ENCODE measurements around the gene GPR156.
"Not testable (repeated sequence)": the region's sequence is repeated elsewhere in the genome, so short reads cannot be mapped to it uniquely, and the experiment has no call there.

The GPR156 gene

DNA sequence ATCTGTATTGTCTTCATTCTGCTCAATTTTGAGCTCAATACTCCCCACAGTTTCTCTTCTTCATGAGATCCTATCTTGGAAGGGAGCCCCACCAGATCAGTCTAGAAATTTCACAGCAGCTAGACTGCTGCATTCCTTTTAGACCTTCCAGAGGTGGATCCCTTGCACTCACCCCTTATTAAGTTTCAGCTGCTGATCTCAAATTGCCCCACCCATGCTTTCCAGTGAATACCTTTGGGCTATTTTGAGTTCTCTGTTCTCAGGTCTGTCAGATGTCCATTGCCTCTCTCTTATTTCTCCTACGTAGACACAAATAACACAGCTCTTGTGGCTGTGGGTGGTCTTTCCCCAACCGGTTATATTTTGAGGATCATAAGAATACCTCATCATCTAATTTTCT lies 60.8 kb downstream of the GPR156 start:
- H3K4me3 ChIP-seq (ENCODE audit: insufficient read depth in 1 of 2, low read depth in 1 of 2, low read length in 2 of 2) = no peak overlapping the region
- H3K9me3 ChIP-seq (ENCODE audit: control insufficient read depth, low read length) = no peaks in the 10 kb centered on the region
- H2BK120ac ChIP-seq (ENCODE audit: low read depth, low read length) = no peak overlapping the region
- 67% methylated on average over 1 of the region's 2 CpGs for WGBS
- no peak overlapping the region for H2BK5ac ChIP-seq (ENCODE audit: low read depth, low read length, poor library complexity, severe bottlenecking)
- no peak overlapping the region for H2BK15ac ChIP-seq (ENCODE audit: low read depth, poor library complexity, severe bottlenecking)
- no peaks in the 10 kb centered on the region for H3K79me1 ChIP-seq (replicated peaks; ENCODE audit: low read length, poor library complexity, severe bottlenecking)
- no peak overlapping the region for H2AK5ac ChIP-seq (ENCODE audit: low read length, severe bottlenecking)
- H4K8ac ChIP-seq (ENCODE audit: low read length) = no peak overlapping the region
- no peaks in the 10 kb centered on the region for H3K36me3 ChIP-seq (ENCODE audit: control insufficient read depth in 1 of 2, insufficient read depth in 2 of 2, low read depth in 1 of 2, low read length in 2 of 2)
- H4K91ac ChIP-seq (ENCODE audit: low read length) = no peak overlapping the region
- H3K23ac ChIP-seq (ENCODE audit: low read length in 2 of 2) = no peak overlapping the region
- H3K4me1 ChIP-seq (ENCODE audit: control insufficient read depth, insufficient read depth, low read depth, low read length) = peaks cover 3% of the 10 kb centered on the region
- H3K27ac ChIP-seq (ENCODE audit: low read length, poor library complexity, severe bottlenecking) = no peak overlapping the region
- no peak overlapping the region for H3K4ac ChIP-seq (ENCODE audit: low read depth in 1 of 2, low read length in 2 of 2)
- no peak overlapping the region for H2AFZ ChIP-seq (ENCODE audit: low read depth, low read length)
- H3K27me3 ChIP-seq (ENCODE audit: control insufficient read depth in 1 of 2, insufficient read depth in 1 of 2, low read length in 2 of 2) = no peaks in the 10 kb centered on the region
- H3K18ac ChIP-seq (ENCODE audit: low read depth in 1 of 2, low read length in 2 of 2) = no peak overlapping the region
- H3K4me2 ChIP-seq (ENCODE audit: low read length, poor library complexity, severe bottlenecking) = no peak overlapping the region
- H3K9ac ChIP-seq (ENCODE audit: low read length) = no peak overlapping the region
- no peak overlapping the region for H2BK12ac ChIP-seq (ENCODE audit: low read length in 2 of 2)
- no peak for DNase-seq
- no peak overlapping the region for H3K14ac ChIP-seq (ENCODE audit: low read length in 2 of 2)

GRCh38 chr3:120218981-120219380 lies 66.0 kb downstream of the GPR156 start:
- Histone ChIP-seq H3K14ac (ENCODE audit: low read length in 2 of 2) (no peak overlapping the region), H2AFZ (ENCODE audit: low read depth, low read length) (no peak overlapping the region), H4K91ac (ENCODE audit: low read length) (no peak overlapping the region), H3K4me1 (ENCODE audit: control insufficient read depth, insufficient read depth, low read depth, low read length) (peaks cover 2% of the 10 kb centered on the region), H3K27me3 (ENCODE audit: control insufficient read depth in 1 of 2, insufficient read depth in 1 of 2, low read length in 2 of 2) (no peaks in the 10 kb centered on the region), H3K9ac (ENCODE audit: low read length) (no peak overlapping the region), H2BK12ac (ENCODE audit: low read length in 2 of 2) (no peak overlapping the region), H2BK15ac (ENCODE audit: low read depth, poor library complexity, severe bottlenecking) (no peak overlapping the region), H2BK120ac (ENCODE audit: low read depth, low read length) (no peak overlapping the region), H4K8ac (ENCODE audit: low read length) (no peak overlapping the region), H3K4me2 (ENCODE audit: low read length, poor library complexity, severe bottlenecking) (no peak overlapping the region), H3K23ac (ENCODE audit: low read length in 2 of 2) (no peak overlapping the region), H3K18ac (ENCODE audit: low read depth in 1 of 2, low read length in 2 of 2) (no peak overlapping the region), H2AK5ac (ENCODE audit: low read length, severe bottlenecking) (no peak overlapping the region), H3K4ac (ENCODE audit: low read depth in 1 of 2, low read length in 2 of 2) (no peak overlapping the region), H3K9me3 (ENCODE audit: control insufficient read depth, low read length) (no peaks in the 10 kb centered on the region), H3K27ac (ENCODE audit: low read length, poor library complexity, severe bottlenecking) (no peak overlapping the region), H3K36me3 (ENCODE audit: control insufficient read depth in 1 of 2, insufficient read depth in 2 of 2, low read depth in 1 of 2, low read length in 2 of 2) (no peaks in the 10 kb centered on the region), H3K79me1 (replicated peaks; ENCODE audit: low read length, poor library complexity, severe bottlenecking) (no peaks in the 10 kb centered on the region), H2BK5ac (ENCODE audit: low read depth, low read length, poor library complexity, severe bottlenecking) (no peak overlapping the region), H3K4me3 (ENCODE audit: insufficient read depth in 1 of 2, low read depth in 1 of 2, low read length in 2 of 2) (no peak overlapping the region)
- no peak for DNase-seq

DNA sequence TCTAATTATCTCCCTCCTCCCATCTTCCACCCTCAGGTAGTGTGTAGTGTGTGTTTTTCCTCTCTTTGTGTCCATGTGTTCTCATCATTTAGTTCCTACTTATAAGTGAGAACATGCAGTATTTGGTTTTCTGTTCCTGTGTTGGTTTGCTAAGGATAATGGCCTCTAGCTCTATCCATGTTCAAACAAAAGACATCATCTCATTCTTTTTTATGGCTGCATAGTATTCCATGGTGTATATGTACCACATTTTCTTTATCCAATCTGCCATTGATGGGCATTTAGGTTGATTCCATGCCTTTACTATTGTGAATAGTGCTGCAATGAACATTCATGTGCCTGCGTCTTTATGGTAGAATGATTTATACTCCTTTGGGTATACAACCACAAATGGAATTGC lies 68.4 kb downstream of the GPR156 start:
- not testable (repeated sequence) for H2AK5ac ChIP-seq (ENCODE audit: low read length, severe bottlenecking); H3K9me3 ChIP-seq (ENCODE audit: control insufficient read depth, low read length); DNase-seq; H4K8ac ChIP-seq (ENCODE audit: low read length); H3K9ac ChIP-seq (ENCODE audit: low read length); H3K14ac ChIP-seq (ENCODE audit: low read length in 2 of 2); H2BK5ac ChIP-seq (ENCODE audit: low read depth, low read length, poor library complexity, severe bottlenecking); H3K4ac ChIP-seq (ENCODE audit: low read depth in 1 of 2, low read length in 2 of 2); H2BK12ac ChIP-seq (ENCODE audit: low read length in 2 of 2); H3K18ac ChIP-seq (ENCODE audit: low read depth in 1 of 2, low read length in 2 of 2); H3K27ac ChIP-seq (ENCODE audit: low read length, poor library complexity, severe bottlenecking); H3K4me1 ChIP-seq (ENCODE audit: control insufficient read depth, insufficient read depth, low read depth, low read length); H3K79me1 ChIP-seq (replicated peaks; ENCODE audit: low read length, poor library complexity, severe bottlenecking); H2AFZ ChIP-seq (ENCODE audit: low read depth, low read length); H3K23ac ChIP-seq (ENCODE audit: low read length in 2 of 2); H3K36me3 ChIP-seq (ENCODE audit: control insufficient read depth in 1 of 2, insufficient read depth in 2 of 2, low read depth in 1 of 2, low read length in 2 of 2); H3K4me2 ChIP-seq (ENCODE audit: low read length, poor library complexity, severe bottlenecking); H3K27me3 ChIP-seq (ENCODE audit: control insufficient read depth in 1 of 2, insufficient read depth in 1 of 2, low read length in 2 of 2); H2BK15ac ChIP-seq (ENCODE audit: low read depth, poor library complexity, severe bottlenecking); H4K91ac ChIP-seq (ENCODE audit: low read length); H3K4me3 ChIP-seq (ENCODE audit: insufficient read depth in 1 of 2, low read depth in 1 of 2, low read length in 2 of 2); H2BK120ac ChIP-seq (ENCODE audit: low read depth, low read length)
- 80% methylated on average over 1 of the region's 1 CpG for WGBS

- Histone ChIP-seq H3K9me3 (ENCODE audit: control insufficient read depth, low read length) (no peaks in the 10 kb centered on the region), H4K8ac (ENCODE audit: low read length) (no peak overlapping the region)
- WGBS = 29% methylated on average over 4 of the region's 4 CpGs
Observed at GRCh38 chr3:120214176-120214575, 70.8 kb downstream of the GPR156 start.

More at GRCh38 chr3:120214176-120214575, 70.8 kb downstream of the GPR156 start:
- Histone ChIP-seq H2BK120ac (ENCODE audit: low read depth, low read length) (peak overlapping the region; percentile 15), H2BK12ac (ENCODE audit: low read length in 2 of 2) (no peak overlapping the region), H3K23ac (ENCODE audit: low read length in 2 of 2) (no peak overlapping the region), H3K4ac (ENCODE audit: low read depth in 1 of 2, low read length in 2 of 2) (no peak overlapping the region), H2BK5ac (ENCODE audit: low read depth, low read length, poor library complexity, severe bottlenecking) (no peak overlapping the region), H3K4me2 (ENCODE audit: low read length, poor library complexity, severe bottlenecking) (no peak overlapping the region), H3K18ac (ENCODE audit: low read depth in 1 of 2, low read length in 2 of 2) (no peak overlapping the region), H2AK5ac (ENCODE audit: low read length, severe bottlenecking) (no peak overlapping the region), H4K91ac (ENCODE audit: low read length) (no peak overlapping the region), H3K79me1 (replicated peaks; ENCODE audit: low read length, poor library complexity, severe bottlenecking) (no peaks in the 10 kb centered on the region), H3K27ac (ENCODE audit: low read length, poor library complexity, severe bottlenecking) (no peak overlapping the region), H3K4me3 (ENCODE audit: insufficient read depth in 1 of 2, low read depth in 1 of 2, low read length in 2 of 2) (no peak overlapping the region), H2BK15ac (ENCODE audit: low read depth, poor library complexity, severe bottlenecking) (no peak overlapping the region), H3K14ac (ENCODE audit: low read length in 2 of 2) (no peak overlapping the region), H3K4me1 (ENCODE audit: control insufficient read depth, insufficient read depth, low read depth, low read length) (peaks cover 2% of the 10 kb centered on the region), H3K27me3 (ENCODE audit: control insufficient read depth in 1 of 2, insufficient read depth in 1 of 2, low read length in 2 of 2) (no peaks in the 10 kb centered on the region), H2AFZ (ENCODE audit: low read depth, low read length) (no peak overlapping the region), H3K9ac (ENCODE audit: low read length) (peak overlapping the region; percentile 25), H3K36me3 (ENCODE audit: control insufficient read depth in 1 of 2, insufficient read depth in 2 of 2, low read depth in 1 of 2, low read length in 2 of 2) (no peaks in the 10 kb centered on the region)
- peak; percentile 9 for DNase-seq

Measured in mesenchymal stem cell (in vitro differentiated cells and primary cell).